GM19023 (cell line): Measurements from ENCODE around the gene CFAP61.
A peak's percentile ranks its signal among the peaks of the same experiment; 100 is the strongest.
"Not testable (repeated sequence)": the region's sequence is repeated elsewhere in the genome, so short reads cannot be mapped to it uniquely, and the experiment has no call there.

Experiments used
- ATAC-seq: cut with Tn5 transposase; IDR thresholded peaks from one replicate; pipeline ENCODE4 v1.9.1; 2021; ENCODE audit warnings: mild to moderate bottlenecking, moderate library complexity; ENCODE audit not compliant: unreplicated experiment

CFAP61 gene

DNA sequence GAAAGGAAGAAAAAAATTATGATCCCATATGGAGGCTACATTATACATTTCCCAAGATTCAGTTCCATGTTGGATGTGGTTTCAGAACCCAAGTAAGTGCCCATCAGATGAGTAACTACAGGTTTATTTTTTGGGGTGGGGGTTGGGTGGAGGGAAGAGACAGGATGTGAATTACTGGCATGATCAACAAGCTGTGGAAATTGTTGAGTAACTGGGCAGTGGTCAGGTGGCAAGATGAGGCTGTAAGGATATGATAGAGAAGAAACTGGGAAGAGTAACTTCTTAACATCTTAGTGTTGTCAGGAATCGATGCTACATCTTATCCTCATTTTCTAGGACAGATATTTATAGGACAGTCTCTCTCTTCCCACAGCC lies 153.5 kb downstream of the CFAP61 start:
- ATAC-seq: no peak

- peak; percentile 74 for ATAC-seq
Measured at GRCh38 chr20:20206788-20207187, 154.5 kb downstream of the CFAP61 start.

GRCh38 chr20:20207291-20207690 lies 155.0 kb downstream of the CFAP61 start:
- ATAC-seq: no peak

DNA sequence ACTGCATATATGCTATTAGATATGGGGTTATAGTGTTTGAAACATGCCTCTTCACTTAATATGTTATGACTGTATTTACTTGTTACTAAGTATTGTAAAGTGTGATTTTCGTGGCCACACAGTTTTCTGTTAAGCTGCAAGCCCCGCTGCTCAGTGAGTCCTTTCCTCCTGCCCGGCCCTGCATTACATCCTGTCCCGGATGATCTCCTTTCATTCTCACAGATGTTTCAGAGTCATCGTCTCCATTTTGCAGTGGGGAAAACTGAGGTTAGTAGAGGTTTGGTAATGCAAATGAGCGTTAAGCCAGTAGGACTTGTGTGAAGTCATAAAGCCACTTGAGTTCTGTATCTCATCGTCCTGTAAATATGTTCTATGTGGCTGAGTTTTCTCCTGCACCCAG lies 155.5 kb downstream of the CFAP61 start:
- ATAC-seq: peak; percentile 55

GRCh38 chr20:20209684-20210083 lies 157.4 kb downstream of the CFAP61 start:
- no peak for ATAC-seq

DNA sequence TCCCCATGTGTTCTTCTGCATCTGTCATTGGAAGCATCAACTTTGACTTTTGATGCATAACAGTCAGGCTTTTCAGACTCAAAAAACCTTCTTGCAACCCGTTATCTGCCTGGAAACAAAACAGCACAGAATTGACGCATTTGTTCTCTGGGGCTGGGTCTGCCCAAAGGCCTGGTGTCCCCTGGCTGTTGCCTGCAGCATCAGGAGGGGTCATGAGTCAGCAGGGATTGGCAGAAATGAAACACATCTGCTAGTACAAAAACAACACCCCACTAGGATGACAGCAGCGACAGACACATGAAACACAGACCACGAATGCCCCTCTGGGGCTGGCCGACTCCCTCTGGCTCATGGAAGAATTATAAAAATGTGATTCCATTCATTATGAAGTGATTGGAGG lies 158.0 kb downstream of the CFAP61 start:
- no peak for ATAC-seq

DNA sequence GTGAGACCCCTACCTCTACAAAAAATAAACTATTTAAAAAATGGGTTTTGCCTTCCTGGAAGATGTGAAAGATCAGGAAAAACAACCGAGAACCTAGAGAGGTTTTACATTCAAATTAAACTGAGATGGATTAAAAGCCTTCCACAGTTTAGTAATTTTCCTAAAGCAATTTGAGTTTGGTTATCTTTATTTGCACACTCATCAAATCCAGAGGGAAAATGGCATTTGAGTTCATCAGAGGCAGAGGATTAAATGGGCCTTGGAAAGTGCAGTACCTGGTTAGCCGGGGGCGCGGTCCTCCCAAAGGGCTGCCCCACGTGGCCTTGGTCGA lies 158.6 kb downstream of the CFAP61 start:
- ATAC-seq: no peak

DNA sequence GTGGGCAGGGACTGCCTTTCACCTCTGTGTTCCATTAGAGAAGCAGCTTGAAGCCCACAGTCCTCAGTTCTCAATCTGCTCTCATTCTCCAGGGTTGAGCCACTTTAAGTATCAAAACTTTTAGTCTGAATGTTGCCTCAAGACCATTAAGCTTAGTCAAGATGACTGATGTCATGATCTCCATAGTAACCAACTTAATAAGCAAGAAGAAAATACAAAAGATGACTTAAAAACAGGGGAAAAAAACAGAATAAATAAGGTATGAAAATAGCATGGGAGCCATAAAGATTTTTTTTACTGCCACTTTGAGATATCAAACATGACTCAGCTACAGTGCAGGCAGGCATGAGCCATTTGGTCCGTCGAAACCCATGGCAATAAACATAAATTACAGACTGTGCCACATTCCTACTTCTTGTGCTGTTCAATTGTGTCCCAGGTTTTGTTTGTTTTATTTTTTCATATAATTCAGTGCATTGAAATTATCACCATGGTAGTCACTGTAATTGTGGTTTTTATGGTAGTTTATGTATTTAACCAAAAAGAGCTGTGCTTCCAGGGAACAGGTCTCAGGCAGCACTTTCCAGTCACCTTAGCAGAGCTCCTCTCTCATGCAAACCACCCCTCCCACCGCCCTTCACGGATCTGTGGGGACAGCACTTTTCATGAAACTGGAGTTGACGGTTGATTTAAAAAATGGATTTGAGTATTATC lies 159.1 kb downstream of the CFAP61 start:
- no peak for ATAC-seq

DNA sequence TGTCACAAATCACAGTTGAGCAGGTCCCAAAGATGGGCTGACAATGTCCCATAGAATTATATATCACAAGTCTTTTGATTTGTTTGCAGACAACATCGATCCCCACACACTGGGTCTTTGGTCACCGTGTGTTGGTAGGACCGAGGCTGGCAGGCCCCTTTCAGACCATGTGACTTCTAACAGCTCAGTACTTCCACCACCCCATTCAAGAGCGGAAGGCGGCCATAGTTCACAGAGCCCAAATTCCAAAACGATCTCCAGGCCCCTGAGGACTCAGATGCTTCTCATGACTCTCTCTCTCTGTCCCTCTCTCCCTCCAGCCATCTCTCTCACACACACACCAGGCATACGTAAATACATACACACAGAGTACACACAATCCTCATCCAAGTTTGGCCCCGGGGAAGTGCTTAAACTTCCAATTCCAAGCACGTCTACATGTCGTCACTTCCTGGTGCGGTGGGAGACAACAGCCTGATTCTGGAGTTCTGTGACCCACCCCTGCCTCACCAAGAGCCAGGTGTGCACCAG lies 159.7 kb downstream of the CFAP61 start:
- no peak for ATAC-seq

GRCh38 chr20:20212675-20213096 lies 160.4 kb downstream of the CFAP61 start:
- ATAC-seq: no peak

GRCh38 chr20:20213526-20214121 lies 161.3 kb downstream of the CFAP61 start:
- ATAC-seq: no peak

GRCh38 chr20:20214757-20215275 lies 162.5 kb downstream of the CFAP61 start:
- no peak for ATAC-seq

DNA sequence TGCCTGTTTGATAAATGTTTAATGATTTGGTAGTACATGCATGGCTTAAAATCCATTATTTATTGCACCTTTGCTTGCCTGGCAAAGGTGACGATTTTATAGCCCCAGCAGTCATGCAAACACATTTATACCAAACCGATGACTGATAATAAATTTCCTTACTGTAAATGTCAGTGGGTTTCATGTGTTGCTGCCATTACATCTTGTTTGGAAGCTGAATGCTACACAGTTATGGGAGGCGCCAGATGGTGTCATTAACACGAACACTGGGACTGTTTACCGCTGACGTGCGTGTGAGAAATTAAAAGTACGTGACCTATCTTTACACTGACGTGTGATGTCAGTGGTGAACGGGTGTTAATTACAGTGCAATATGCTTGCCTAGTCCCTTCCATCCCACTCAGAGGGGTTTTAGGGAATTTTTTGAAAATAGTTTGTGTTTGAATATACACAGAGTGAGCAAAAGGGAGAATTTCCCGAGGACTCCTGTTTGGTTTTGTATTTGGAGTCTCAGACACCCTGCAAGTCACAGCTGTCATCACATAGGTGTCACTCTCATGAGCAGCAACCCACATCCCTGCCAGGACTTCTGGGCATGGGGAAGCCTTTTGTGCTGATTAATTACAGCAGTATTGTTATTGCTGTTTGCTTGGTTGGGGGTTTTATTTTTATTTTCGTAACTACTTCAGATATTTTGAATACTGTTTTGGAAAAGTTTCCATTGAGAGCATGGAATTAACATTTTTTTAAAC lies 163.8 kb downstream of the CFAP61 start:
- ATAC-seq: no peak

DNA sequence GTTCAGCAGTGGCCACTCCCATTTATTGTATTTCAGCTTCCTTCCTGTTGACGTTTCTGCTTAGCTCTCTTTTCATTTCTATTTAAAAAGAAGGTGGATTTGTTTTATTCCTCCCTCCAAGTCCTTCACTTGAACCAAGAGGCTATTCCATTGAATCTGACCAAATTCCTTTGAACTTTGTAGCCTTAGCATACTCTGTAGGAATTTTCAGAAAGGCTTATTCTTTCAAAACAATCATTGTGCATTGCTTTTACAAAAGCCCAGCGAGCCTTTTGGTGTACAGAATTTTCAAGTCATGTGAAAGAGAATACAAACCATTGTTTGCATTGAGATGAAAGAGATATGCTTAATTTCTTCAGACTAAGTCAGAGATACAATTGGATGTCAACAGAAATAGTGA lies 164.6 kb downstream of the CFAP61 start:
- no peak for ATAC-seq

- ATAC-seq: no peak
Measured at GRCh38 chr20:20217621-20218020, 165.3 kb downstream of the CFAP61 start.

DNA sequence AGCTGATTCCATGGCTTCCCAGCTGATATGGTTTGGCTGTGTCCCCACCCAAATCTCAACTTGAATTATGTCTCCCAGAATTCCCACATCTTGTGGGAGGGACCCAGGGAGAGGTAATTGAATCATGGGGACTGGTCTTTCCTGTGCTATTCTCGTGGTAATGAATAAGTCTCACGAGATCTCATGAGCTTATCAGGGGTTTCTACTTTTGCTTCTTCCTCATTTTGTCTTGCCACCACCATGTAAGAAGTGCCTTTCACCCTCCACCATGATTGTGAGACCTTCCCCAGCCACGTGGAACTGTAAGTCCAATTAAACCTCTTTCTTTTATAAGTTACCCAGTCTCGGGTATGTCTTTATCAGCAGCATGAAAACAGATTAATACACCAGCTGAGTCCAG lies 165.8 kb downstream of the CFAP61 start:
- ATAC-seq: not testable (repeated sequence)

GRCh38 chr20:20219016-20219415 lies 166.7 kb downstream of the CFAP61 start:
- ATAC-seq: no peak

DNA sequence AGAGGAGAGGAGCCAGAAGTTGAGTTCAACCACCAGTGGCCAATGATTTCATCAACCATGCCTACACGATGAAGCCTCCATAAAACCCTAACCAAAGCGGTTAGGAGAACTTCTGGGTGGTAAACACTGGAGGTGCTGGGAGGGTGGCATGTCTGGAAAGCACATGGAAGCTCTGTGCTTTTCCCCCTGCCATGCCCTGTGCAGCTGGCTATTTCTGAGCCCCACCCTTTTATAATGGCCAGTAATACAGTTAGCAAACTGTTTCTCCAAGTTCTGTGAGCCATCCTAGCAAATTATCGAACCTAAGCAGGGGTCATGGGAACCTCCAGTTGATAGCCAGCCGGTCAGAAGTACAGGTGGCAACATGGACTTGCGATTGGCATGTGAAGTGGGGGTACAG lies 167.8 kb downstream of the CFAP61 start:
- no peak for ATAC-seq

- no peak for ATAC-seq
Measured at GRCh38 chr20:20223981-20224380, 171.6 kb downstream of the CFAP61 start.

GRCh38 chr20:20224806-20225205 lies 172.5 kb downstream of the CFAP61 start:
- no peak for ATAC-seq

DNA sequence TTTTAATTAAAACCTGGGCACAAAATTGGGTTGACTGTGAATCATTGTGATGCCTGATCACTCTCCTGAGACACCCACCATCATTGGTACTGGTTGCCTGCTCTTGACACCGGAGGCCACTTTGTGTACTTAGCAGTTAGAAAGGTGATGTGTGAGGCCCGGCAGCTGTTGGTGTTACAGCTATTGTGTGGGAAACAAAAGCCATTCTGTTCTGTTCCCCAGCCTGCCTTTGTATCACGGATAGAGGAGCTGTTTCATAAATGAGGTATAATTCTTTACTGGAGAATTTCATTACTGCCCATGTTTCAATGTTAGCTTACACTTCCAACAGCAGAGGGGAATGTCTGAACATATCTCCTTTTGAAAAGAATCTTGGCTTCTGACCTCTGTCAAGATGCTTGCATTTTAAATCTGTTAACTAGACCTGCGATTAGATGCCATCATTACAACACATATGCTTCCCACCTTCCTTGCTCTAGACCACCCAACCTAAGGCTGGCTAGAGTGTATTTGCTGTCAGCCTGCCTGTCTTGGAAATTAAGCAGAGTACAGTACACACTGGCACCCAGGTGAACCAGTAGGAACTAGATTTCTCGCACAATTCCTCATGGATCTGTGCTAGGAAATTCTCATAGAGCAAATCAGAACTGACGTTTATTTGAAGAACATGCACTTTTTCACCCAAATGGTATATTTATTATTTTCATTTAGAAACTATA lies 173.2 kb downstream of the CFAP61 start:
- no peak for ATAC-seq
